NK-92 treated with Interleukin-12 subunit alpha and Interleukin-12 subunit beta, amount 100 ng/mL, for 24 hours (cell line): Measurements from ENCODE around the gene AMBRA1.
"Not testable (repeated sequence)": the region's sequence is repeated elsewhere in the genome, so short reads cannot be mapped to it uniquely, and the experiment has no call there.

Experiments used
- DNase-seq: peaks from one replicate; lab custom pipeline; 2025; lab: John Stamatoyannopoulos, UW

The AMBRA1 gene

DNA sequence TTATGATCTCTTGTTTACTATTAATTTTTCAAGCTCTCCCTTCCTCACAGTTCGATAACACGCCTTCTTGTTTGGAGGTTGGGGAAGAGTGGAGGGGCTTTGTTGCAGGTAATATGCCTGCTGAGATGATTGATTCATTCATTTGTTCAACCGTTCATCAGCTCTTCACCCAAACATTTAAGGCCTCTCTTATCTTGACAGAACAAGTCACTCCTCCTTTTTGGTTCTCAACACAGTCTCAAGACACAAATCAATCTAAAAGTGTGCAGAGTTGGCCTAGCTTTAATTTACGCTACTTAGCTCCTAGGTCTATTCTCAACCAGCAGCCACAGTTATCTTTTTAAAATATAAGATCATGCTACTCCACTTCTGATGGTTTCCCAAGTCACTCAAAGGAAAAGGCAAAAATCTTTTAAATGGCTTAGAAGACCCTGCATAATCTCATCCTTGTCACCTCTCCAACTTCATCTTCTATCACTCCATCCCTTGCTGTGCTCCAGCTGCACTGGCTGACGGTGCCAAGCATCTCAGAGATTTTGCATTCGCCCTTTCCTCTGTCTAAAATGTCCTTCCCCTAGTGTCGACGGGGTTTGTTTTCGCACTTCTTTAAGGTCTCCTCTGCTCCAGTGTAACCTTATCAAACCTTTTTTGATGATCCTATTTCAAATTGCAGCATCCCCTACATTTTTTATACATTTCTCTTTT is 60.3 kb downstream of the AMBRA1 start:
- DNase-seq: no peak

GRCh38 chr11:46529928-46530574 is 63.8 kb downstream of the AMBRA1 start:
- no peak for DNase-seq

- peak; percentile 51 for DNase-seq
Observed at GRCh38 chr11:46529095-46529905, 64.5 kb downstream of the AMBRA1 start.

DNA sequence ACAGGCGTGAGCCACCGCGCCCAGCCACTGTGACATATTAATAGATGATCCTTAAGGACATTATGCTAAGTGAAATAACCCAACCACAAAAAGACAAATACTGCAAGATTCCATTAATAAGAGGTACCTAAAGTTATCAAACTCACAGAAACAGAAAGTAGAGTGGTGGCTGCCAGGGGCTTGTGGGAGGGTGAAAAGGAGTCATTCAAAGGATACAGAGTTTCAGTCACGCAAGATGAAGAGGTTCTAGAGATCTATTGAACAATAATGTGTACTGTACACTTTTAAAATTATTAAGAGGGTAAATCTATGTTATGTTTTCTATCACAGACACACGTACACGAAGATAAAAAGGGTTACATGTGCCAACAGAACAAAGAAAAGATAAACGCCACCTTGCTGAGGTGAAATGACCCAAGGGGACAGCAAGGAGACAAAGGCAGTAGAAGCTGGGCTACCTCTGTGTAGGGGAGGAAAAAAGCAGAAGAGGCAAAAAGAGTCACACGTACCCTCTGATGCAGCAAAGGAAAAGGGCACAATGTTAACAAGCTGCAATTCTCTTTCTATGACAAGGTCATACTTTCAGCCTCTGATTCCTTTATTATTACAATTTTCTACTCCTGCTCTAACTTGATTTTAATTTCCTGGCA is 65.3 kb downstream of the AMBRA1 start:
- no peak for DNase-seq

GRCh38 chr11:46527591-46528130 is 66.2 kb downstream of the AMBRA1 start:
- DNase-seq: no peak

- no peak for DNase-seq
Observed at GRCh38 chr11:46526216-46527215, 67.3 kb downstream of the AMBRA1 start.

DNA sequence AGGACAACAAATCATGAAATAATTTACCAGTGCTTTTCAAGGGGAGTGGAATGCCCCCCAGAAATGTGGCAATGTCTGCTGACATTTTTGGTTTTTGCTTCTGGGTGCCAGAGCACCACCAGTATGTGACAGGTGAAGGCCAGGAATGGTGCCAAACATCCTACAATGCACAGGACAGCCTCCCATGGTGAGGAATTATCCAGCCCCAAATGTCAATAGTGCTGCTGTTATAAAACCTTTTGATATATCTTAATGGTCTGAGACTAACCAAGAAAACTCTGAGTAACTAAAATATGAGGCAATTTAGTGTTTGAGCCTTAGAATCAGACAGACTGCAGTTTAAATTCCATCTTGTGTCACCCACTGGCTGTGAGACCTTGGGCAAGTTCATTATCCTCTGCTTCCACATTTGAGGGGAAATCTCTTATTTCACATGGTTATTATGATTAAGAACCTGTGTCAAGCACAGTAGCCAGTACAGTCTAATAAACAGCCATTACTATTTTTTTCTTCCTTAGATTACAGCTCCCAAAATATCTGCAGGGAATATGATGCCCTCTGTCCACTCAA is 69.5 kb downstream of the AMBRA1 start:
- DNase-seq: no peak

- no peak for DNase-seq
Observed at GRCh38 chr11:46523290-46523689, 70.5 kb downstream of the AMBRA1 start.

DNA sequence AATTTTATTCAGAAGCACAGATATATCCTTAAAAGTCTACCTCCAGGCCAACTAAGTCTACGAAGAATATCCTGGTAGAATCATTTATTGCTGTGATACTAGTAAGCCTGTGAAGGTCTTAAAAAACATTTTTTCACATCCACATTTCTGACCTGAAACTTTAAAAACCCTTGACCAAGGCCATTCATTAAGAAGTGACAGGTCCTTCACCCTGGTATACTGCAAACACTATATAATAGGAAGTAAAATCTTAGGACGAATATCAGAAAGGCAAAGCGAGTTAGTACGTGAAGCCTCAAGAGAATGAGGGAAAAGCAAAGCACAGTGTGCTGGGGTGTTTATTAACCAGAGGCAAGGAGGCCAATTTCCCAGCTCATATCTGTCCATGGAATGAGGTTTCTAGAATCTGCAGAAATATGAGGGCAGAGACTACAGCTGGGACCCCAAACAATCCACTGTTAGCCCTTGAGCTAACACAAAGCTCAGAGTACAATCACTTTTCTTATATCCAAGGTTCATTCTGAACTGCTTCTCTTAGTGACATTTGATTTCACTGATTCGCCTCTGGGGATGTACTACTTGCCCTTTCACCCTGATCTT is 71.0 kb downstream of the AMBRA1 start:
- DNase-seq: no peak

DNA sequence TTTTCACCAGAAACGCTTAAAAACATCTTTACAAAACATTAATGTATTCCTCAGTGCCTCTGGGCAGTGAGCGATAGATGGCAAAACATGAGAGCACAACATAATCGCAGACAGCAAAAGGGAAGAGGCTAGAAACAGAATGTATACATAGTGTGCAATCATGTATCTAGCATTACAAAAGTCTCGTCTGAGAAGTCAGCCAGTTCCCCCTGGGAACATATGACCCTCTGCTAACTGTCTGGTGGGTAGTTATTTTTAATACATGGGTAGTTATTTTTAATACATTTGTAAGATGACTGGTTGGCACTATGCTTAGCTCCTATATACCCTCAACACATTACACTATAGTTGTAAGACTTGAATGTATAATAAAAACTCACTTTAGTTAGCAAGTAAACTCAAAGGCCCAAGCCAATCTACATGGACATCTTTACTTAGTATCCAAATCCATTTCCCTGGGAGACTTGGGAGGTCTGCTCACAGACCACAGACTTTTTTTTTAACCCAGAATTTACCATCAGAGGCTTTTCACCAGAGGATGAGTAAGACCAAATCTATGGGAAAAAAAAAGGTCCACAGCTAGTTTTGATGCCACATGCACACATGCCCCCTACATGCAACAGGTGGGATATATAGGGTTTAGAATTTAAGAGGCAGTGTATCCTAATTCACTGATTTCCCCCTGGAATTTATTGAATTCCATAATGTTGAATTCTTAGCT is 71.7 kb downstream of the AMBRA1 start:
- DNase-seq: no peak

DNA sequence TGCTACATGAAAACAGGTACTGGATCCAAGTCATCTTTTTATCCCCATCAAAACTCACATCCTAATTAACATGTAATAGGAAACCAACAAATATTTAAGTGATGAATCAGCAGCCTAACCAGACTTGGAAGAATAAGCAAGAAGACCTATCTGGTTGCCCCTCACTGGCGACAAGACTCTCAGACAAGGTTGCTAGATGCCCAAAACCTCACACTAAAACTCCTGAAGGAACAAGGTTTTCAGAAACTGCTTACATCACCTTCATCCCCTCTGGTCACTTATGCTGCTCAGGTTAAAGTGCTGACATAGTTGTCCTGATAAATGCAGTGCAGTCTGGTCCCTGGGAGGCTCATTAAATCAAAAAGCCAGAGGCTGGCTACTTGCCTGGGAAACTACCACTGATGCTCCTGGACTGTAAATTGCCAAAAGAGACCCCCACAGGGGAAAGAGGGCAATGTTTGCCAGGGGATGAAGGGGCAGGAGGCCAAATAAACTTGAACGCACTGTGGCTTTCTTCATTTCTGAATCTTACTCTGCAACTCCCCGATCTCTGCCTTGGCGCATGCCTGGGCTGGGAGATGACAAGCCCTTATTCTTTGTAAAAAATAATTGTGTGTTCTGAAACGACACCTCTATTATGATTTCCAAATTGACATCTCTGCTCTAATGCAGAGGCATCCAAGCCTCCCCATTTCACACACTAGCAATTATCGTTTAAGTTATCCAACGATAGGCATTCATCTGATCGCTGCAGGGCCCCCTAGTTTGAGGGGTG is 72.7 kb downstream of the AMBRA1 start:
- DNase-seq: no peak

GRCh38 chr11:46519351-46519750 is 74.5 kb downstream of the AMBRA1 start:
- DNase-seq: no peak

- not testable (repeated sequence) for DNase-seq
Observed at GRCh38 chr11:46518928-46519327, 74.9 kb downstream of the AMBRA1 start.

- DNase-seq: no peak
Observed at GRCh38 chr11:46514370-46514769, 79.5 kb downstream of the AMBRA1 start.

DNA sequence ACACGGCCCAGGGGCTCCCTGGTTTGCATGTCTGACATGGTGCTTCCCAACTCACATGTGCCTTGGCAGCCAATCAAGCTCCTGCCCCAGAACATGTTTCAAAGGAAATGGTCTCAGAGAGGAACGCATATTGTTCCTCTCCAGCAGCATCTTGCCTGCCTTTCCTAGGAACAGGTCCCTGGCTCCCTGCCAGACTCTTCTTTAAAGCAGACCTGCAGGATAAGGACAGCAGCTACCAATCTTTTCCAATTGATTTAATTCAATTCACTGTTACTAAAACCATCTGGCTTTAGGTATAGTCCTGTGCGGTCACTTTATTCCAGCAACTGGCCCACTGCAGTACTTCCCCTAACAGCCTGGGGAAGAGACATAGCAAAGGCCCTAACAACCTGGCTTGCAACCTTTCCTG is 79.9 kb downstream of the AMBRA1 start:
- no peak for DNase-seq

- DNase-seq: no peak
Observed at GRCh38 chr11:46512261-46512881, 81.5 kb downstream of the AMBRA1 start.

DNA sequence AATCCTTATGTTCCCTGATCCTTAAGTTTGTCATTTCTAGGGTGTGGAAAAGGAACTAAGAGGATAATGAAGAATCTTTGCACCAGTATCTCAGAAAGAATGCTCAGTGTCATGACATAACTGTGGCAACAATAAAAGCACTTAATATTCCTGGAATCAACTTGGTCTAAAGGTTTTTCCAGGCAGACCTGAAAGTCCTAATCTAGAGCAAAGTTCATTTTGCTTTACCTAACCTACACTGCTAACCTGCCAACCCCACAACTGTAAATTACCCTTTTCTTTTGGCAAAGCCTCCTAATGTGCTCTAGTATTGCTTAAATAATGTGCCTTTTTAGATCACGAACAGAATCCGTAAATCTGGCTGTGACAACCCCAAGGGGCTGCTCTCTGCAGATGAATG is 82.5 kb downstream of the AMBRA1 start:
- DNase-seq: no peak

- no peak for DNase-seq
Observed at GRCh38 chr11:46508360-46508759, 85.5 kb downstream of the AMBRA1 start.
